Esophagus muscularis mucosa (tissue), 4 donors: ENCODE data around the gene ACYP1. TPM values are rescaled to one million over a fixed set of nuclear protein-coding genes. Genes with fewer than 3 reads are reported as not detected.

Source experiments
- DNase-seq: peaks from one replicate; pipeline ENCODE4 v3.0.0-alpha.2; 2017; ENCODE audit errors: extremely low spot score
- H3K27ac ChIP-seq, 4 donors: fragments of 200-600 bp; sonication (generic); replicated peaks in 1 of 4; 1 replicate in 3 of 4; 2 replicates in 1 of 4; pipeline ENCODE4 v1.5.1; 2016 to 2019; ENCODE audit warnings: mild to moderate bottlenecking in 1 of 4
- H3K27me3 ChIP-seq, 4 donors: fragments of 200-600 bp; sonication (generic); one replicate each; pipeline versions ENCODE4 v1.5.1 to v1.6.0; 2016 to 2019
- H3K36me3 ChIP-seq, 4 donors: fragments of 200-600 bp; sonication (generic); one replicate each; pipeline ENCODE4 v1.5.1; 2016 to 2019
- H3K4me1 ChIP-seq, 4 donors: fragments of 200-600 bp; sonication (generic); one replicate each; pipeline ENCODE4 v1.5.1; 2016 to 2019
- H3K4me3 ChIP-seq, 4 donors: fragments of 200-600 bp; sonication (generic); 1 replicate in 2 of 4; 2 replicates in 2 of 4; pipeline ENCODE4 v1.5.1; 2016 to 2019; ENCODE audit warnings: mild to moderate bottlenecking in 4 of 4, moderate library complexity in 1 of 4
- H3K9me3 ChIP-seq, 4 donors: fragments of 200-600 bp; sonication (generic); 1 replicate in 3 of 4; 2 replicates in 1 of 4; pipeline ENCODE4 v1.5.1; 2016 to 2019
- EP300 ChIP-seq: sonication (generic); formaldehyde crosslinking; IDR thresholded peaks from one replicate; pipeline ENCODE4 v1.6.1; 2017; ENCODE audit warnings: antibody characterized with exemption
- POLR2A ChIP-seq: fragments of 450-650 bp; IDR thresholded peaks from one replicate; pipeline ENCODE4 v1.6.1; 2017; ENCODE audit warnings: antibody characterized with exemption, moderate library complexity, mild to moderate bottlenecking, low read depth
- POLR2AphosphoS5 ChIP-seq, 2 donors: sonication (generic); formaldehyde crosslinking; IDR thresholded peaks; one replicate each; pipeline ENCODE4 v1.6.1; 2017; ENCODE audit warnings: antibody characterized with exemption in 2 of 2
- WGBS: methylation state at CpG from one replicate; pipeline ENCODE4 v1.1.5; 2018; 5-methylcytosine and 5-hydroxymethylcytosine counted together
- intact Hi-C: fragments of 100-400 bp; cut with DNase I; formaldehyde crosslinking; loops from one replicate; pipeline ENCODE4 v1.15.1; 2023
- total RNA-seq, 4 donors: library from RNA; depleted of rRNA; stranded (reverse); fragments of >200 nt; gene quantifications; one replicate each; pipeline versions ENCODE4 v1.1.0 to v1.2.1, GENCODE V29; 2016
- TF ChIP-seq, protein P1 (sequence below), 3 experiments: fragments of 200-600 bp in 2 of 3; fragments of 450-650 bp in 1 of 3; sonication (generic) in 2 of 3; IDR thresholded peaks; one replicate each; pipeline ENCODE4 v1.5.1; 2017 to 2019; ENCODE audit warnings: antibody characterized with exemption in 3 of 3, mild to moderate bottlenecking in 2 of 3, moderate library complexity in 1 of 3

Gene ACYP1
- total RNA-seq, 4 donors from 2014 or later, result 9.1 to 20.3 (median 16.9) TPM

DNA sequence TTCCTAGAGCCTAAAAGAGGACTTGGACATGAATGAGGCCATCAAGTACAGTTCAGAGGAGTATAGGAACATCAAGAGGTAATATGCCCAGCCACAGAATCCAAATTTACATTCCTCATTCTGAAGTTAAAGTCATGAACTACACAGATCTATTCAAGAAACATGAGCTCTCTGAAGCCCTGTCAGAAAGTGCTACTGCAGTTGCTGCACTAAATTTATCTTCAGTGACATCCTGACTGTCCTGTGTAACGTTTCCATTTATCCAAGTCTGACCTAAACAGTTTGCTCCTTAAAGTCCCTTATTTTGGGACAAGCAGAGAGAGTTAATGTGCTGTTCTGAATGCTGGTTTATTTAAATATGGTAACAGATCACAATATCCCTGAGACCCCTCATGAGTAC is 34.9 kb upstream of the ACYP1 start:
- Histone ChIP-seq H3K27ac (no peak overlapping the region), H3K4me3 (no peak overlapping the region), H3K4me1 (no peaks in the 10 kb centered on the region), H3K9me3 (no peaks in the 10 kb centered on the region), H3K27me3 (no peaks in the 10 kb centered on the region), H3K36me3 (peaks cover 51 to 100% (median 91%) of the 10 kb centered on the region in 4 donors)
- TF ChIP-seq POLR2AphosphoS5 (IDR thresholded peaks at IDR 0.05), result no peak
- no peak for TF ChIP-seq EP300
- no peak for TF ChIP-seq POLR2A
- 50% methylated on average over 1 of the region's 1 CpG for WGBS
- intact Hi-C loops, result no loop called here
- DNase-seq, result no peak

DNA sequence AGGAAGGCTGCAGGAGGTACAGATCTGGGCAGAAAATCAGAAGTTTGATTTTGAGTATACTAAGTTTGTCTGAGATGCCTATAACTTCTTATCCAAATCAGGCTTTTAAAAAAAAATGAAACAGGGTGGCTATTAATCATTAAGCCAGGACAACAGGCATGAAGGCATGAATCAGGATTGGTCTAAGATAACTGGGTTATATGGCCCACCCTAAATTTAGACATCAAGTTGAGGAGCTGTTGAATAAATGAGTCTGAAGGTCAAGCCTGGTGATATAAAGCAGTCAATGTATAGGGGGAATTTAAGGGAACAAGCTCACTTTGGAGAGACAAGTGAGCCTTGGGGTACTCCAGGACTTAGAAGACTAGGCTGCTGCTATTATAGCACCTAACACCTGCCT is 34.4 kb upstream of the ACYP1 start:
- H3K9me3 ChIP-seq, result no peaks in the 10 kb centered on the region
- TF ChIP-seq POLR2A, result no peak
- H3K4me1 ChIP-seq, result no peaks in the 10 kb centered on the region
- no peak overlapping the region for H3K4me3 ChIP-seq
- no peak overlapping the region for H3K27ac ChIP-seq
- H3K27me3 ChIP-seq, result no peaks in the 10 kb centered on the region
- H3K36me3 ChIP-seq, result peaks cover 54 to 100% (median 89%) of the 10 kb centered on the region in 4 donors
- DNase-seq, result no peak
- intact Hi-C loops, result no loop called here

DNA sequence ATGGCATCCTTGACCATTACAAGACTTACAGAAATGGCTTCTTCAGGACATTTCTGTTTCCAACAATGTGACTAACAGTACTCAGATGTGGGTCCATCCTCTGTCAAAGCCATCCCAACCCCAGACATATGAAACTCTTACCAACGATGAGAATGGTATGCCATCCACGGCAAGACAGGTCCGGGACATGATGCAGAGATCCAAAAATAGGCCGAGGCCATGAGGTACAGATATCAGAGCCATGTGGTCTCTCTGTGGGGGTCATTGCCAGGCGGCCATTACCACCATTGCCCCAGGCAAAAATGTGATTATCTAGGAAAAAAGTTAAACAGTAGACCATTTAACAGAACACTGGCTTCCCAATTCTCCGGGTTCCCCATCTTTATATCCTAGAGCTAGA is 33.1 kb upstream of the ACYP1 start:
- TF ChIP-seq EP300, result no peak
- TF ChIP-seq POLR2A, result no peak
- TF ChIP-seq, protein P1, sequence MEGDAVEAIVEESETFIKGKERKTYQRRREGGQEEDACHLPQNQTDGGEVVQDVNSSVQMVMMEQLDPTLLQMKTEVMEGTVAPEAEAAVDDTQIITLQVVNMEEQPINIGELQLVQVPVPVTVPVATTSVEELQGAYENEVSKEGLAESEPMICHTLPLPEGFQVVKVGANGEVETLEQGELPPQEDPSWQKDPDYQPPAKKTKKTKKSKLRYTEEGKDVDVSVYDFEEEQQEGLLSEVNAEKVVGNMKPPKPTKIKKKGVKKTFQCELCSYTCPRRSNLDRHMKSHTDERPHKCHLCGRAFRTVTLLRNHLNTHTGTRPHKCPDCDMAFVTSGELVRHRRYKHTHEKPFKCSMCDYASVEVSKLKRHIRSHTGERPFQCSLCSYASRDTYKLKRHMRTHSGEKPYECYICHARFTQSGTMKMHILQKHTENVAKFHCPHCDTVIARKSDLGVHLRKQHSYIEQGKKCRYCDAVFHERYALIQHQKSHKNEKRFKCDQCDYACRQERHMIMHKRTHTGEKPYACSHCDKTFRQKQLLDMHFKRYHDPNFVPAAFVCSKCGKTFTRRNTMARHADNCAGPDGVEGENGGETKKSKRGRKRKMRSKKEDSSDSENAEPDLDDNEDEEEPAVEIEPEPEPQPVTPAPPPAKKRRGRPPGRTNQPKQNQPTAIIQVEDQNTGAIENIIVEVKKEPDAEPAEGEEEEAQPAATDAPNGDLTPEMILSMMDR (IDR thresholded peaks at IDR 0.05), result no peak
- TF ChIP-seq POLR2AphosphoS5 (IDR thresholded peaks at IDR 0.05), result no peak
- peaks cover 59 to 100% (median 92%) of the 10 kb centered on the region in 4 donors for H3K36me3 ChIP-seq
- H3K9me3 ChIP-seq, result no peaks in the 10 kb centered on the region

DNA sequence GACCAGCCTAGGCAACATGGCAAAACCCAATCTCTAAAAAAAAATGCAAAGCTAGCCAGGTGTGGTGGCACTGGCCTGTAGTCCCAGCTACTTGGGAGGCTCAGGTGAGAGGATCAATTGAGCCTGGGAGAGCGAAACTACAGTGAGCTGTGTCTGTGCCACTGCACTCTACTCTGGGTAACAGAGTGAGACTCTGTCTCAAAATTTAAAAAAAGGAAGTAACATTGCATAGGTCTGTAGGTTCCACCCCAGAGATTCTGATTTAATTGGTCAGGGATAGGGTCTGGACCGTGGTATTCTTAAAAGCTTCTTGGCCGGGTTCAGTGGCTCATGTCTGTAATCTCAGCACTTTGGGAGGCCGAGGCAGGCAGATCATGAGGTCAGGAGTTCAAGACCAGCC is 31.9 kb upstream of the ACYP1 start:
- Histone ChIP-seq H3K4me3 (no peak overlapping the region), H3K27me3 (no peaks in the 10 kb centered on the region), H3K36me3 (peaks cover 59 to 100% (median 93%) of the 10 kb centered on the region in 4 donors), H3K27ac (no peak overlapping the region), H3K4me1 (no peaks in the 10 kb centered on the region), H3K9me3 (no peaks in the 10 kb centered on the region)
- TF ChIP-seq EP300 (no peak), POLR2AphosphoS5 (IDR thresholded peaks at IDR 0.05) (no peak), POLR2A (no peak)
- TF ChIP-seq, protein P1 (IDR thresholded peaks at IDR 0.05), result no peak
- intact Hi-C loops, result no loop called here
- DNase-seq, result no peak
- 84% methylated on average over 4 of the region's 4 CpGs for WGBS

More for the DNA sequence above, 33.1 kb upstream of the ACYP1 start:
- intact Hi-C loops, result no loop called here
- Histone ChIP-seq H3K27me3 (no peaks in the 10 kb centered on the region), H3K4me1 (no peaks in the 10 kb centered on the region), H3K4me3 (no peak overlapping the region), H3K27ac (no peak overlapping the region)
- no peak for DNase-seq
- WGBS, result 90% methylated on average over 6 of the region's 6 CpGs

DNA sequence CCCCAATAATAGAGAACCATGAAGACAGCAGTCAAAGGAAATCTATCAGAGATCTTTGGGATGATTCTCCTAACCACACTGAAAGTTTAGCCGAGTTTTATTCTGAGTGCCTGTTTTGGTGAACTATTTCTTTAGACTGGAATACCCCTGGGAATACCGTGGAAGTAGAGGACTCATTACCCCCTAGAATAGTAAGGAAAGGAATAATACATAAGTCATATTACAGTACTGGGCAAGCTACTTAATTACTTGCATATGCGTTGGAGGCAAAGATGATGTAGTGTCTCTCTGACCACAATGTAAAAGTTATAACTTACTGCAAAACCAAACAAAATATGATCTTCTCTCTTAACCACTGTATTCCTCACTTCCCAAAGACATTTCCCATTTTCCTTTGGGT is 31.1 kb upstream of the ACYP1 start:
- H3K36me3 ChIP-seq, result peaks cover 60 to 100% (median 93%) of the 10 kb centered on the region in 4 donors
- no peaks in the 10 kb centered on the region for H3K9me3 ChIP-seq
- no peaks in the 10 kb centered on the region for H3K4me1 ChIP-seq
- H3K4me3 ChIP-seq, result no peak overlapping the region
- intact Hi-C loops, result no loop called here
- TF ChIP-seq, protein P1 (IDR thresholded peaks at IDR 0.05), result no peak
- TF ChIP-seq EP300, result no peak
- no peak for TF ChIP-seq POLR2A
- no peak for TF ChIP-seq POLR2AphosphoS5 (IDR thresholded peaks at IDR 0.05)
- no peaks in the 10 kb centered on the region for H3K27me3 ChIP-seq
- 77% methylated on average over 3 of the region's 3 CpGs for WGBS
- no peak for DNase-seq
- H3K27ac ChIP-seq, result no peak overlapping the region

DNA sequence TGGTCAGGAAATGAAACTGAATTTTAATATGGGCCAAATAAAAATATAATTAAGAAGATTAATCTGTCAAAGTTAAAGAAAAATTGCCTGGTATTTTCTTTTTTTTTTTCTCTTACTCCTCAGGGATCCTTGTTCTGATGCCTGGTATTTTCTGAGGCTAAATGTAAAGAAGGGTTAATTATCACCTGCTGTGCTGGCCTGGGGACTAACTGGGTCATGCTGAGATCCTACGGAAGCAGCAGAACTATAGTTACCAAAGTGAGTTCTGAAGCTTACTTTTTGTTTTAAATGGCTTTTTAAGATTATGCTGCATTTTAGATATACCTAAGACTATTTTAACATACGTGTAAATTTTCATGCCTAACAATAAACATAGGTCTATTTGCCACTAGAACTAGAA is 28.9 kb upstream of the ACYP1 start:
- Histone ChIP-seq H3K4me1 (peaks cover 0 to 5% (median 2%) of the 10 kb centered on the region in 4 donors), H3K27ac (no peak overlapping the region), H3K27me3 (no peaks in the 10 kb centered on the region), H3K4me3 (no peak overlapping the region), H3K9me3 (no peaks in the 10 kb centered on the region), H3K36me3 (peaks cover 61 to 99% (median 94%) of the 10 kb centered on the region in 4 donors)
- 76% methylated on average over 2 of the region's 2 CpGs for WGBS
- TF ChIP-seq POLR2A, result no peak
- TF ChIP-seq POLR2AphosphoS5 (IDR thresholded peaks at IDR 0.05), result no peak
- TF ChIP-seq, protein P1 (IDR thresholded peaks at IDR 0.05), result no peak
- no peak for TF ChIP-seq EP300
- DNase-seq, result no peak
- intact Hi-C loops, result no loop called here
